Large intestine (tissue), 12 donors: ENCODE measurements around the gene TNFRSF21. TPM values are rescaled to one million over a fixed set of nuclear protein-coding genes. Genes with fewer than 3 reads are reported as not detected.

Experiments used
- DNase-seq, 2 donors: peaks; one replicate each; pipeline versions ENCODE4 v3.0.0 to v3.0.0-alpha.2; 2013
- H3K27ac ChIP-seq: one replicate; pipeline ENCODE4 v1.5.1; 2013; ENCODE audit warnings: low read length
- H3K27me3 ChIP-seq: 2 replicates; pipeline ENCODE4 v1.6.1; 2013; ENCODE audit warnings: low read length; ENCODE audit not compliant: control insufficient read depth, insufficient read depth
- H3K36me3 ChIP-seq: 2 replicates; pipeline ENCODE4 v1.6.1; 2013; ENCODE audit warnings: low read length; ENCODE audit not compliant: control insufficient read depth, insufficient read depth
- H3K4me1 ChIP-seq: one replicate; pipeline ENCODE4 v1.6.1; 2013; ENCODE audit warnings: low read length; ENCODE audit not compliant: control insufficient read depth, insufficient read depth
- H3K4me3 ChIP-seq: one replicate; pipeline ENCODE4 v1.5.1; 2013; ENCODE audit warnings: low read length
- H3K9me3 ChIP-seq: one replicate; pipeline ENCODE4 v1.6.1; 2013; ENCODE audit warnings: mild to moderate bottlenecking, low read depth, low read length, moderate library complexity; ENCODE audit not compliant: control insufficient read depth
- WGBS: methylation state at CpG from one replicate; pipeline ENCODE4 v1.1.5; 2013; ENCODE audit warnings: low lambda C conversion rate; ENCODE audit not compliant: insufficient coverage; 5-methylcytosine and 5-hydroxymethylcytosine counted together
- long read RNA-seq, 11 donors: transcript quantifications; one replicate each; lab custom pipeline, GENCODE V29; 2026
- polyA plus RNA-seq: library from polyadenylated mRNA; unstranded; fragments of 120-200 nt; gene quantifications from one replicate; pipeline ENCODE4 v1.2.1, GENCODE V29; 2013

The TNFRSF21 gene, protein sequence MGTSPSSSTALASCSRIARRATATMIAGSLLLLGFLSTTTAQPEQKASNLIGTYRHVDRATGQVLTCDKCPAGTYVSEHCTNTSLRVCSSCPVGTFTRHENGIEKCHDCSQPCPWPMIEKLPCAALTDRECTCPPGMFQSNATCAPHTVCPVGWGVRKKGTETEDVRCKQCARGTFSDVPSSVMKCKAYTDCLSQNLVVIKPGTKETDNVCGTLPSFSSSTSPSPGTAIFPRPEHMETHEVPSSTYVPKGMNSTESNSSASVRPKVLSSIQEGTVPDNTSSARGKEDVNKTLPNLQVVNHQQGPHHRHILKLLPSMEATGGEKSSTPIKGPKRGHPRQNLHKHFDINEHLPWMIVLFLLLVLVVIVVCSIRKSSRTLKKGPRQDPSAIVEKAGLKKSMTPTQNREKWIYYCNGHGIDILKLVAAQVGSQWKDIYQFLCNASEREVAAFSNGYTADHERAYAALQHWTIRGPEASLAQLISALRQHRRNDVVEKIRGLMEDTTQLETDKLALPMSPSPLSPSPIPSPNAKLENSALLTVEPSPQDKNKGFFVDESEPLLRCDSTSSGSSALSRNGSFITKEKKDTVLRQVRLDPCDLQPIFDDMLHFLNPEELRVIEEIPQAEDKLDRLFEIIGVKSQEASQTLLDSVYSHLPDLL
- 22.8 TPM for polyA plus RNA-seq
- long read RNA-seq, donor 1, partial matches to known transcripts: 0 of 3 reads
- long read RNA-seq, donor 1, other reads (novel, unspliced or antisense): 0 of 3 reads
- long read RNA-seq, donor 2, transcript TNFRSF21-201 (6 exons, 3,595 nt): major isoform, 8 of 33 reads
- long read RNA-seq, donor 2, partial matches to known transcripts: 25 of 33 reads
- long read RNA-seq, donor 2, other reads (novel, unspliced or antisense): 0 of 33 reads
- long read RNA-seq, donor 3, partial matches to known transcripts: 0 of 4 reads
- long read RNA-seq, donor 3, other reads (novel, unspliced or antisense): 0 of 4 reads
- long read RNA-seq, donor 4: 0 reads
- long read RNA-seq, donor 5, partial matches to known transcripts: 0 of 1 reads
- long read RNA-seq, donor 5, other reads (novel, unspliced or antisense): 0 of 1 reads
- long read RNA-seq, donor 6, transcript TNFRSF21-201 (6 exons, 3,595 nt): major isoform, 5 of 11 reads
- long read RNA-seq, donor 6, partial matches to known transcripts: 6 of 11 reads
- long read RNA-seq, donor 6, other reads (novel, unspliced or antisense): 0 of 11 reads
- long read RNA-seq, donor 7, partial matches to known transcripts: 0 of 3 reads
- long read RNA-seq, donor 7, other reads (novel, unspliced or antisense): 0 of 3 reads
- long read RNA-seq, donor 8, partial matches to known transcripts: 5 of 9 reads
- long read RNA-seq, donor 8, other reads (novel, unspliced or antisense): 0 of 9 reads
- long read RNA-seq, donor 9: 0 reads
- long read RNA-seq, donor 10, transcript TNFRSF21-201 (6 exons, 3,595 nt): major isoform, 10 of 31 reads
- long read RNA-seq, donor 10, partial matches to known transcripts: 21 of 31 reads
- long read RNA-seq, donor 10, other reads (novel, unspliced or antisense): 0 of 31 reads
- long read RNA-seq, donor 11, transcript TNFRSF21-201 (6 exons, 3,595 nt): major isoform, 12 of 18 reads
- long read RNA-seq, donor 11, partial matches to known transcripts: 6 of 18 reads
- long read RNA-seq, donor 11, other reads (novel, unspliced or antisense): 0 of 18 reads

DNA sequence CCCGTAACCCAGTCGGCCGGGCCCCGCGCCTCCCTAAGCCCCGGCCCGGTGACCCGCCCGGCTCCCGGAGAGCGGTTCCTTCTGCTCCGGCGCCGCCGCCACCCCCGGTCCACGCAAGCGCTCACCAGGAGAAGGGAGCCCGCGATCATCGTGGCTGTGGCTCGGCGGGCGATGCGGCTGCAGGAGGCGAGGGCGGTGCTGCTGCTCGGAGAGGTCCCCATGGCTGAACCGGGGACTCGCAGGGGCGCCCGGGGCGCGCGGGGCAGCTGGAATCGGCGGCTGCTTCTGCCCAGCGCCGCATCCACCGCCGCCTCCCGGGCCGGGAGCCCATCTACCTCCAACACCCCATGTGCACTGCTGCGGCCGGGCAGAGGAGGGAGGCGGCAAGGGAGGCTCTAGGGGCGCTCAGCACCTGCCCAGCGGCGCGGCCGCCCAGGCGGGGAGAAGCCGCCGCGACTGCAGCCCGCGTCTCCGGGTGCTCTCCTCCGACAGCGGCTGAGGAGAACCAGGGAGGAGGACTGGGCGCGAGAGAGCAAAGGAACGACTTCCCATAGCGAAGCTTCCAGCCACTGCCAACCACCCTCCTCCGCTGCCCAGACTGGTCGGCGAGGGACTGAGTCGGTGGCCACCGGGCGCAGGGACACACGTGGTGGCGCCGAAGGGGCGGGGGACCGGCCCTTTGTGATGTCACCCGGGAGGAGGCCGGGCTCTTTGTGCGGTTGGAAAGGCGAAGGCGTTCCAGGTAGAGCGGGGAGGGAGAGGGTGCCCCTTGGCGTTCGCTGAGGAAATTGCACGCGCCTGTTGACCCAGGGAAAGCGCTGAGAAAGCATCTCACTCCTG, at the start of gene TNFRSF21:
Gene TNFRSF21 (minus strand): TSS at position 615 of the 840 bp plus-strand sequence. CDS start 394 bp downstream, at position 221.
- peak; percentile 94 to 95 for DNase-seq
- Histone ChIP-seq H3K4me3 (peak within 1 kb of the TSS; percentile 84), H3K9me3 (no peaks in the 10 kb centered on the region), H3K27me3 (no peaks in the 10 kb centered on the region), H3K36me3 (no peaks in the 10 kb centered on the region), H3K4me1 (peaks cover 20% of the 10 kb centered on the region), H3K27ac (peak within 1 kb of the TSS; percentile 89)
- WGBS: no CpG with 5 or more reads among the region's 86 CpGs

DNA sequence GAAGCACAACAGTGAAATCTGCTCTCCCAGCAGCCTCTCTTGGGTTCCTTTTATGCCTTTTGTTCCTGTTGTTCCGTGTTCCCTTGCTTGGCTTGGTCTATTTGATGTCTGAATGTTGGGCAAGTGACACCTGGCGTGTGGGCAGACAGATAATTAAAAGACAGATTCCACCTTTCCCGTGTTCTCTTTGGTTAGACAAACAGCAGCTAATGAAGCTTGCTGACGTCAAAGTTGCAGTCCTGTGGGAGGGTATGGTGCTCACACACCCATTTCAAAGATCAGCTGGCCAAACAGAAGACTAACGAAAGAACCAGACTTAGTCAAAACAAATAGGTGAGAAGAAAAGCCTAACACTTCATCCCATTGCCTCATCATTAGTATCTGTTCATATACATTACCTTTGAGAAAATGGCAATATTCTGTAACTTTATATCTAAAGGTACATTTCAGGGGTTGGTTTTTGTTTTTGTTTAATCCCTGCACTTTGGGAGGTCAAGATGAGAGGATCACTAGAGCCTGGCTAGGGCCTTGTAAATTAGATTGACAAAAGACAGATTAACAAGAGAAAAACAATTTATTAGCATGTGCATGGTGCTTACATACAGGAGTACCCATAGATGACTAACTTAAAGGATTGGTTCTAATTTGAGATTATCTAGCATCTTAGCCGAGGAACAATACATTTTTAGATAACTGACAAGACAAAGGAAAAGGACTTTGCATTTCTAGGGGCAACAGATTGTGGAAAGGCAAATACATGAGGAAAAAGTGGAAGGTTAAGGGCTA, 48.9 kb upstream of the TNFRSF21 start:
- H3K27ac ChIP-seq: no peak overlapping the region
- H3K9me3 ChIP-seq: no peaks in the 10 kb centered on the region
- no peak overlapping the region for H3K4me3 ChIP-seq
- WGBS: 67% methylated on average over 1 of the region's 6 CpGs
- no peaks in the 10 kb centered on the region for H3K36me3 ChIP-seq
- no peaks in the 10 kb centered on the region for H3K27me3 ChIP-seq
- no peak for DNase-seq
- no peaks in the 10 kb centered on the region for H3K4me1 ChIP-seq

DNA sequence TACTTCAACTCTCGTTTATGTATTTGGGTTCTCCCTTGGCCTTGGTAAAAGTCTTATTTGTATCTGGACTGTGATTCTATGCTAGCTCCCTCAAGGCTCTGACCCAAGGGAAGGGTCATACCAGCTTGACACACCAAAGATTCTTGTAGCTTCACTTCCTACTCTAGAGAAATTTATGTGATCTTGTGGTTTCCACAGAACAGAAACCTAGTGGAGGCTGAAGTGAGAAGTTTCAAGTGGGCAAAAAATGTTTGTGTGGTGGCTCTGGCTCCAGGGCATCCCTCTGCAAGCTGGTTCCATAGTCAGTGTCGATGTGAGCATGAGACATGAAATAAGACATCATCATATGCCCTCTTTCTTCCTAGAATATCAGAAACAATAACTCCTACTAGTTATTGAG, 48.1 kb upstream of the TNFRSF21 start:
- no peak for DNase-seq
- no peaks in the 10 kb centered on the region for H3K36me3 ChIP-seq
- WGBS: no CpG with 5 or more reads among the region's 2 CpGs
- H3K27me3 ChIP-seq: no peaks in the 10 kb centered on the region
- no peak overlapping the region for H3K4me3 ChIP-seq
- no peaks in the 10 kb centered on the region for H3K9me3 ChIP-seq
- H3K4me1 ChIP-seq: no peaks in the 10 kb centered on the region
- H3K27ac ChIP-seq: no peak overlapping the region

GRCh38 chr6:47355496-47355895, 45.8 kb upstream of the TNFRSF21 start:
- H3K36me3 ChIP-seq: no peaks in the 10 kb centered on the region

GRCh38 chr6:47353871-47354270, 44.2 kb upstream of the TNFRSF21 start:
- Histone ChIP-seq H3K27ac (no peak overlapping the region), H3K36me3 (no peaks in the 10 kb centered on the region), H3K4me1 (no peaks in the 10 kb centered on the region), H3K27me3 (no peaks in the 10 kb centered on the region), H3K4me3 (no peak overlapping the region), H3K9me3 (no peaks in the 10 kb centered on the region)
- DNase-seq: no peak
- 80% methylated on average over 1 of the region's 1 CpG for WGBS

More at GRCh38 chr6:47355496-47355895, 45.8 kb upstream of the TNFRSF21 start:
- no peaks in the 10 kb centered on the region for H3K9me3 ChIP-seq
- DNase-seq: no peak
- H3K4me1 ChIP-seq: no peaks in the 10 kb centered on the region
- H3K27me3 ChIP-seq: no peaks in the 10 kb centered on the region
- H3K27ac ChIP-seq: no peak overlapping the region
- no peak overlapping the region for H3K4me3 ChIP-seq

GRCh38 chr6:47352966-47353365, 43.3 kb upstream of the TNFRSF21 start:
- Histone ChIP-seq H3K4me1 (no peaks in the 10 kb centered on the region), H3K27ac (no peak overlapping the region), H3K36me3 (no peaks in the 10 kb centered on the region), H3K27me3 (no peaks in the 10 kb centered on the region), H3K4me3 (no peak overlapping the region), H3K9me3 (no peaks in the 10 kb centered on the region)
- no peak for DNase-seq
- 100% methylated on average over 1 of the region's 2 CpGs for WGBS

DNA sequence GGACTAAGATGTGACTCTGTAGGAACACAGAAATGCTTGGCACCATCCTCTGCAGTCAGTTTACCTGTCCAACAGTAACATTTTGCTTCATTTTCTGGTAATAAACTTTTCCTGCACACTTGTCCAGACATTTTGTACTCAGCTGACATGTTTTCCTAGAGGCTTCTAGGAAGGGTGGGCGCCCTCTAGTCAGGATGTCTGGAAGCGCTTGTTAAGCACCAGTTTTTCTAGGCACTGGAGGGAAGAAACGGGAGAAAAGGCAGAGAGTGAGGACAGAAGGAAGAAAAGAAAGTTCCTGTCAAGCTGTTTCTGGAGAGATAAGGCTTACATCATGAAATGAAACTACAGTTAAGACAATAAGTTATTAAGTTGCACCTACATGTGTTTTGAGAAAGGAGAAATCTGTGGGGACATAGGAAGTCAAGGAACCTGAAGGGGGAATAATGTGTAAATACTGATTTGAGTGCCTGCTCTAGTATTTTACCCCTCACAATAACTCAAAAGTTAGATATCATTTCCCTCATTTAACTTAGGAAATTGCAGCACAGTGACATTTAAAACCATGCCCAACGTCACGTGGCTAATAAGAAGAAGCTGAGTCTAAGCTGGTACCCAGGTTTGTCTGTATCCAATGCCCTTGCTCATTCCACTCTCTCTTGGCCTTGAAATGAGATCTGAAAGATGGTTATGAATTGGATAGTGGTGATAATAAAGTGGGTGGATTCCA, 42.7 kb upstream of the TNFRSF21 start:
- 85% methylated on average over 3 of the region's 5 CpGs for WGBS
- Histone ChIP-seq H3K36me3 (no peaks in the 10 kb centered on the region), H3K9me3 (no peaks in the 10 kb centered on the region), H3K4me1 (no peaks in the 10 kb centered on the region), H3K27ac (no peak overlapping the region), H3K27me3 (no peaks in the 10 kb centered on the region), H3K4me3 (no peak overlapping the region)
- no peak for DNase-seq

GRCh38 chr6:47351621-47352020, 41.9 kb upstream of the TNFRSF21 start:
- no peak overlapping the region for H3K4me3 ChIP-seq

More at GRCh38 chr6:47351621-47352020, 41.9 kb upstream of the TNFRSF21 start:
- no peak overlapping the region for H3K27ac ChIP-seq
- DNase-seq: no peak
- H3K9me3 ChIP-seq: no peaks in the 10 kb centered on the region
- H3K4me1 ChIP-seq: no peaks in the 10 kb centered on the region
- H3K27me3 ChIP-seq: no peaks in the 10 kb centered on the region
- H3K36me3 ChIP-seq: no peaks in the 10 kb centered on the region
